Ecto neural progenitor cell (in vitro differentiated cells): Measurements from ENCODE around the gene ARFGAP1.
A peak's percentile ranks its signal among the peaks of the same experiment; 100 is the strongest.
"Not testable (repeated sequence)": the region's sequence is repeated elsewhere in the genome, so short reads cannot be mapped to it uniquely, and the experiment has no call there.

Source experiments
- DNase-seq: peaks from one replicate; pipeline ENCODE4 v3.0.0-alpha.2; 2018; ENCODE audit warnings: low spot score

ARFGAP1 gene

GRCh38 chr20:63241272-63241671 is 31.3 kb upstream of the ARFGAP1 start:
- no peak for DNase-seq

- no peak for DNase-seq
Observed at GRCh38 chr20:63242736-63243135, 29.9 kb upstream of the ARFGAP1 start.

GRCh38 chr20:63243604-63244247 is 28.9 kb upstream of the ARFGAP1 start:
- no peak for DNase-seq

GRCh38 chr20:63244468-63244867 is 28.1 kb upstream of the ARFGAP1 start:
- no peak for DNase-seq

GRCh38 chr20:63246490-63247288 is 25.9 kb upstream of the ARFGAP1 start:
- DNase-seq: no peak

GRCh38 chr20:63247671-63248228 is 24.9 kb upstream of the ARFGAP1 start:
- no peak for DNase-seq

GRCh38 chr20:63248835-63249591 is 23.6 kb upstream of the ARFGAP1 start:
- DNase-seq: no peak

GRCh38 chr20:63249891-63250290 is 22.7 kb upstream of the ARFGAP1 start:
- DNase-seq: no peak

GRCh38 chr20:63251350-63251749 is 21.3 kb upstream of the ARFGAP1 start:
- not testable (repeated sequence) for DNase-seq

- DNase-seq: no peak
Observed at GRCh38 chr20:63252284-63252711, 20.3 kb upstream of the ARFGAP1 start.

GRCh38 chr20:63253065-63253437 is 19.6 kb upstream of the ARFGAP1 start:
- no peak for DNase-seq

GRCh38 chr20:63253438-63254231 is 19.0 kb upstream of the ARFGAP1 start:
- peak; percentile 87 for DNase-seq

- peak; percentile 67 for DNase-seq
Observed at GRCh38 chr20:63254232-63254605, 18.4 kb upstream of the ARFGAP1 start, which contains the start of gene NKAIN4. Gene NKAIN4 (minus strand): TSS chr20:63254463. CDS start chr20:63254450, 13 bp downstream.

- DNase-seq: peak; percentile 77
Observed at GRCh38 chr20:63254606-63255384, 17.8 kb upstream of the ARFGAP1 start.

GRCh38 chr20:63255931-63256704 is 16.5 kb upstream of the ARFGAP1 start:
- no peak for DNase-seq

- no peak for DNase-seq
Observed at GRCh38 chr20:63256954-63257353, 15.7 kb upstream of the ARFGAP1 start.

- no peak for DNase-seq
Observed at GRCh38 chr20:63257629-63258028, 15.0 kb upstream of the ARFGAP1 start.

- DNase-seq: no peak
Observed at GRCh38 chr20:63258781-63259180, 13.8 kb upstream of the ARFGAP1 start.

- no peak for DNase-seq
Observed at GRCh38 chr20:63259734-63260460, 12.7 kb upstream of the ARFGAP1 start.
